Measurements from ENCODE around the gene C7.

GRCh38 chr5:40973364-40974004 lies 64.2 kb downstream of the C7 start:
- TF ChIP-seq CEBPB (IDR thresholded peaks at IDR 0.05; ENCODE audit: low read depth) (no peak), CTCF (IDR thresholded peaks at IDR 0.05 in 2 of 3, conservative IDR thresholded peaks at IDR 0.05 in 1 of 3; ENCODE audit: borderline replicate concordance in 1 of 3, insufficient read depth in 1 of 3, low read depth in 2 of 3, low read length in 2 of 3) (no peak), EZH2 (IDR thresholded peaks at IDR 0.05) (no peak), REST (IDR thresholded peaks at IDR 0.05; ENCODE audit: low read depth) (no peak), POLR2A (IDR thresholded peaks at IDR 0.05; ENCODE audit: borderline replicate concordance, extremely low read depth, insufficient read depth, insufficient read length) (no peak), SIN3A (IDR thresholded peaks at IDR 0.05; ENCODE audit: low read depth) (no peak), SP1 (IDR thresholded peaks at IDR 0.05; ENCODE audit: low read depth) (no peak), POLR2AphosphoS5 (IDR thresholded peaks at IDR 0.05; ENCODE audit: low read depth, low read length) (no peak), FOSL1 (IDR thresholded peaks at IDR 0.05; ENCODE audit: low read depth) (no peak)

All from HCT116 (cell line).